Nephron (organoid): ENCODE measurements around the gene PIN4.

ENCODE experiments used
- H3K27ac Mint-ChIP-seq, 3 experiments: 2 replicates each; pipeline ENCODE4 v1.8.0; 2020; ENCODE audit warnings: mixed read lengths in 3 of 3, mild to moderate bottlenecking in 2 of 3, moderate library complexity in 1 of 3
- H3K27me3 Mint-ChIP-seq: 2 replicates; pipeline ENCODE4 v1.8.0; 2021; ENCODE audit warnings: low read depth, mild to moderate bottlenecking, moderate library complexity, mixed read lengths
- H3K36me3 Mint-ChIP-seq: 2 replicates; pipeline ENCODE4 v1.8.0; 2020; ENCODE audit warnings: low read depth, mixed read lengths
- H3K4me1 Mint-ChIP-seq: 2 replicates; pipeline ENCODE4 v1.8.0; 2020; ENCODE audit warnings: mixed read lengths
- H3K4me3 Mint-ChIP-seq, 3 experiments: 2 replicates each; pipeline ENCODE4 v1.8.0; 2020; ENCODE audit warnings: mild to moderate bottlenecking in 3 of 3, mixed read lengths in 3 of 3, moderate library complexity in 2 of 3
- H3K9me3 Mint-ChIP-seq: 2 replicates; pipeline ENCODE4 v1.8.0; 2020; ENCODE audit warnings: mixed read lengths
- TF ChIP-seq, protein P1 (sequence below), 3 experiments: fragments of 200-600 bp; sonication (generic); IDR thresholded peaks; one replicate each; pipeline ENCODE4 v1.5.0; 2021; ENCODE audit warnings: antibody characterized with exemption in 3 of 3; ENCODE audit not compliant: unreplicated experiment in 3 of 3

Gene PIN4

DNA sequence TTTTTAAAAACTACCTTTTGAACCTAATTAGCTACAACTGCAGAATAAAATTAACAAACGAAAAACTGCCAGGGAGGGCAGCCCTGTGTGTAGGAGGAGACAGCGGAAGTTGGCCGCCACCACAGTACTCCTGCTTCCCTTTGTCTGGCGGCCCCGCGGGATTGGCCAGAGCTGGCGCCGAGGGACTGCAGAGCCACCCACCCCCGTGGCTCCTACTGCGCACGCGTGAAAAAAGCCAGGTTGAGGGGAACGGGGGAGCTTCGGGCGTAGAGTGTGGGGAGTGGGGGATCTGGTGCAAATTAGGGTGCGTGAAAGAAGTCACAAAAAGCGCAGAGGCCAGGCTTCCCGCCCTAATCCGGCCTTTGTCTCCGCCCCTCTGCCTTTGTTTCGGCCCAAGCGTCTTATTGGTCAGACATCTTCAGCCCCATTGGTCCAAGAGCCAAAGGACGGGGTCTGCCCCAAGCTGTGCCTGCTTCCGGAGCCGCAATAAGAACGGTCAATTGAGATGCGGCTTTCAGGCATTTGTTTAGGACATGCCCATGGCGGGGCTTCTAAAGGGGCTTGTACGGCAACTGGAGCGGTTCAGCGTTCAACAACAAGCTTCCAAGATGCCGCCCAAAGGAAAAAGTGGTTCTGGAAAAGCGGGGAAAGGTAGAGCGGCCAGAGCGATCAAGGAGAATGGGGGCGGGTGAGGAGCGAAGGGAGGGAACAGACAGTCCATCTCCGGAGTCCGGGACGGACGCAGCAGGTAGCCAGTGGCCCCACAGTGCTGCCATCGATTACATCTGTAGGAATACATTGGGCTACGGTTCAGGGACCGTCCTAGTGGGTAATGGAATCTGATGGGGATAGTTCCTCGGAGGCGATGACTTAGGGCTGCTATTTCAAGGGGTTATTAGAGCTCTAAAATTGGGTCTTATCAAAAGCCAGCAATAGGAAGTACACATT, at the start of gene PIN4:
PIN4 (plus strand) TSS at position 580 of the 948 bp plus-strand sequence; CDS start at position 609, 29 bp downstream.
- H3K4me1 Mint-ChIP-seq, result no peaks in the 10 kb centered on the region
- peaks cover 20% of the 10 kb centered on the region for H3K9me3 Mint-ChIP-seq
- H3K36me3 Mint-ChIP-seq, result peaks cover 11% of the 10 kb centered on the region
- no peaks in the 10 kb centered on the region for H3K27me3 Mint-ChIP-seq
- no peak within 1 kb of the TSS for H3K27ac Mint-ChIP-seq
- TF ChIP-seq, protein P1, sequence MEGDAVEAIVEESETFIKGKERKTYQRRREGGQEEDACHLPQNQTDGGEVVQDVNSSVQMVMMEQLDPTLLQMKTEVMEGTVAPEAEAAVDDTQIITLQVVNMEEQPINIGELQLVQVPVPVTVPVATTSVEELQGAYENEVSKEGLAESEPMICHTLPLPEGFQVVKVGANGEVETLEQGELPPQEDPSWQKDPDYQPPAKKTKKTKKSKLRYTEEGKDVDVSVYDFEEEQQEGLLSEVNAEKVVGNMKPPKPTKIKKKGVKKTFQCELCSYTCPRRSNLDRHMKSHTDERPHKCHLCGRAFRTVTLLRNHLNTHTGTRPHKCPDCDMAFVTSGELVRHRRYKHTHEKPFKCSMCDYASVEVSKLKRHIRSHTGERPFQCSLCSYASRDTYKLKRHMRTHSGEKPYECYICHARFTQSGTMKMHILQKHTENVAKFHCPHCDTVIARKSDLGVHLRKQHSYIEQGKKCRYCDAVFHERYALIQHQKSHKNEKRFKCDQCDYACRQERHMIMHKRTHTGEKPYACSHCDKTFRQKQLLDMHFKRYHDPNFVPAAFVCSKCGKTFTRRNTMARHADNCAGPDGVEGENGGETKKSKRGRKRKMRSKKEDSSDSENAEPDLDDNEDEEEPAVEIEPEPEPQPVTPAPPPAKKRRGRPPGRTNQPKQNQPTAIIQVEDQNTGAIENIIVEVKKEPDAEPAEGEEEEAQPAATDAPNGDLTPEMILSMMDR (IDR thresholded peaks at IDR 0.05; ENCODE audit: unreplicated experiment in 3 of 3), result no peak
- H3K4me3 Mint-ChIP-seq, result no peak within 1 kb of the TSS

- Mint-ChIP-seq H3K4me1 (peaks cover 29% of the 10 kb centered on the region), H3K9me3 (peaks cover 24% of the 10 kb centered on the region), H3K27me3 (no peaks in the 10 kb centered on the region), H3K4me3 (peak overlapping the region; percentile 63 to 87 (median 65)), H3K36me3 (peaks cover 21% of the 10 kb centered on the region), H3K27ac (peak overlapping the region; percentile 54 to 84 (median 69))
- TF ChIP-seq, protein P1 (IDR thresholded peaks at IDR 0.05; ENCODE audit: unreplicated experiment in 3 of 3), result no peak
Observed at GRCh38 chrX:72132456-72132855, 49.1 kb upstream of the PIN4 start.

DNA sequence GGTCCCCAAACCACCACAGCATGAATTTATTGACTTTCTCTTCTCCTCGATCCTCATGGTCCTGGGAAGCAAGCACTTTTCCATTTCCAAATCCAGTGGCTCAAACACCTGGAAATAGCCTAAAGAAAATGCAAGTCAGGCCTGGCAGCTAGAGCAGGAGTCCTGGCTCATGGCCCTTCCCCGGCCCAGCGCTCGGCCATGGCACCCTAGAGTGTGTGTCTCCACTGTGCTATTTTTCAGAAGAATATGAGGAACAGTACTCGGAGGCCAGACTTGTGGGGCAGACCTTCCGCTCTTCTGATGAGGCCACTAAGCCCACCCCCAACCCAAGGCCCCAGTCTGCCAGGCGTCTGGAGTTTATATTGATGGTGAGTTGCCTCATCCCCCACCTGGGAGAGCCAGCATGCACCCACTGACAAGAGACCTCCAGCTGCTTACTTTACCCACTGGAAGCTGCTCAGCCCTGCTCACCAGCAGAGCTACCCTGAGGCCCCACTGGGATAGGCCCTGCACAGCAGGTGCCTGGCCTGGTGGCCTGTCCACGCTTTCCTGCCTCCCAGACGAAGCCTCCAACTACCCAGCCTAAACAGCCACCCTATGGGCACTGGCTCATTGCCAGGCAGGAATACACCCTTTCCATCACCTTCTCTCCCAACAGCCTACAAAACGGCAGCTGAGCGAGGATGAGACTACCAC, 47.6 kb upstream of the PIN4 start:
- Mint-ChIP-seq H3K36me3 (peaks cover 20% of the 10 kb centered on the region), H3K9me3 (peaks cover 23% of the 10 kb centered on the region), H3K4me1 (peaks cover 16% of the 10 kb centered on the region), H3K27me3 (no peaks in the 10 kb centered on the region), H3K4me3 (no peak overlapping the region), H3K27ac (no peak overlapping the region)
- TF ChIP-seq, protein P1 (IDR thresholded peaks at IDR 0.05; ENCODE audit: unreplicated experiment in 3 of 3), result no peak

DNA sequence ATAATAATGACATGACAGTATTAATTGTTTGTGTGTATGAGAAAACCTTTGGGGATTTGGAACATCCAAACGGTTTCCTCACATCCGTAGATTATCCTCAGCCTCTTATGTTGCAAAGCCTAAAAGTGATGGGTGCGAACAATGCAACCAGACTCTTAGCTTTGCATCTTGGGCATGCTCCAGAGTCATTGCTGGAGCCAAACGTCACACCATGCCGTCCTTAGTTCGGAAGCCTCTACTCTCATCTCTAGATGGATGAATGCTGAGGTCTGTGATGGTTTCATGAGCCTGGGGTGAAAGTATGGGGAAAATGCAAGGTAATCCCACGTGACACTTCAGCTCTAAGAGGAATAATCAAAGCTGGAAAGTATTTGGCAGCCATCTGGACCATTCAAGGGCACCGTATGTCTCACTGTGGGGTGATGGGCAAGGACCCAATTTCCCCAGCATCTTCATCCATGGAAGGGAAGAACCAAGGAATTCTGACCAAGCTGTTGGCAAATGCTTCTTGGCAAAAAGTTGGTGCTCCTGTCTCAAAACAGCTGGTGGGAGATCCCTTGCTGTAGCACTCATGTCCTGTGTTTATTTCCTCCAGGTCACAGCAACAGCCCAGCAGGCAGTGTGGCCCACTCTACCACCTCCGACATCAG, 43.6 kb upstream of the PIN4 start:
- H3K36me3 Mint-ChIP-seq, result peaks cover 30% of the 10 kb centered on the region
- no peak overlapping the region for H3K4me3 Mint-ChIP-seq
- peaks cover 6% of the 10 kb centered on the region for H3K4me1 Mint-ChIP-seq
- TF ChIP-seq, protein P1 (IDR thresholded peaks at IDR 0.05; ENCODE audit: unreplicated experiment in 3 of 3), result no peak
- H3K9me3 Mint-ChIP-seq, result peaks cover 19% of the 10 kb centered on the region
- no peak overlapping the region for H3K27ac Mint-ChIP-seq
- no peaks in the 10 kb centered on the region for H3K27me3 Mint-ChIP-seq

DNA sequence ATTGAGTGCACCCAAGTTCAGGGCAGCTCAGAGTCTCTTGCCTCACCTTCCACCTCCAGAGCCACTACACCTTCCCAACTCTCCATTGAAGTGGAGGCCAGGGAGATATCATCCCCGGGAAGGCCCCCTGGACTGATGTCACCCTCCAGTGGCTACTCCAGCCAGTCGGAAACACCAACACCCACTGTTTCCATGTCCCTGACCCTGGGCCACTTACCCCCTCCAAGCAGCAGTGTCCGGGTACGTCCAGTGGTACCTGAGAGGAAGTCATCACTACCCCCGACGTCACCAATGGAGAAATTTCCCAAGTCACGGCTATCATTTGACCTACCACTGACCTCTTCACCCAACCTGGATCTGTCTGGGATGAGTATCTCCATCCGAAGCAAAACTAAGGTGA, 42.0 kb upstream of the PIN4 start:
- Mint-ChIP-seq H3K4me3 (no peak overlapping the region), H3K4me1 (peaks cover 6% of the 10 kb centered on the region), H3K9me3 (peaks cover 16% of the 10 kb centered on the region), H3K36me3 (peaks cover 34% of the 10 kb centered on the region), H3K27me3 (no peaks in the 10 kb centered on the region), H3K27ac (no peak overlapping the region)
- TF ChIP-seq, protein P1 (IDR thresholded peaks at IDR 0.05; ENCODE audit: unreplicated experiment in 3 of 3), result no peak
